Activated naive CD4-positive, alpha-beta T cell treated with anti-CD3 and anti-CD28 coated beads, Interleukin-2, amount 10 ng/mL, durations not matched to agents 7 days and 5 days (primary cell): ENCODE measurements around the gene IQCC.
A peak's percentile ranks its signal among the peaks of the same experiment; 100 is the strongest.

Experiments
- CTCF ChIA-PET: fragments of 350-600 bp; sonication (Branson Sonifier 250); formaldehyde crosslinking; loops from one replicate; lab custom pipeline; 2021; ENCODE audit warnings: antibody characterized with exemption; lab: Charles Lee
- DNase-seq: peaks from one replicate; pipeline ENCODE4 v3.0.0-alpha.2; 2020
- H3K27ac Mint-ChIP-seq: one replicate; pipeline ENCODE4 v1.8.0; 2021; ENCODE audit warnings: mild to moderate bottlenecking, moderate library complexity, mixed read lengths
- H3K27me3 Mint-ChIP-seq: one replicate; pipeline ENCODE4 v1.8.0; 2021; ENCODE audit warnings: mild to moderate bottlenecking, mixed read lengths
- H3K36me3 Mint-ChIP-seq: one replicate; pipeline ENCODE4 v1.8.0; 2021; ENCODE audit warnings: mixed read lengths
- H3K4me1 Mint-ChIP-seq: one replicate; pipeline ENCODE4 v1.8.0; 2021; ENCODE audit warnings: mixed read lengths
- H3K4me3 Mint-ChIP-seq: one replicate; pipeline ENCODE4 v1.8.0; 2021; ENCODE audit warnings: mild to moderate bottlenecking, moderate library complexity, mixed read lengths
- H3K9me3 Mint-ChIP-seq: one replicate; pipeline ENCODE4 v1.8.0; 2021; ENCODE audit warnings: mixed read lengths

IQCC gene

GRCh38 chr1:32182060-32182459 is 23.4 kb upstream of the IQCC start:
- Mint-ChIP-seq H3K4me1 (peaks cover 64% of the 10 kb centered on the region), H3K36me3 (peaks cover 49% of the 10 kb centered on the region), H3K27ac (no peak overlapping the region), H3K9me3 (no peaks in the 10 kb centered on the region), H3K27me3 (peaks cover 4% of the 10 kb centered on the region), H3K4me3 (peak overlapping the region; percentile 52)
- no peak for DNase-seq
- CTCF ChIA-PET: interaction anchor here (1.5 kb wide), 1 partner anchor 191 kb away, joined by 3 read pairs; no protein-coding TSS in a partner anchor

- DNase-seq: no peak
- no peaks in the 10 kb centered on the region for H3K9me3 Mint-ChIP-seq
- peaks cover 61% of the 10 kb centered on the region for H3K4me1 Mint-ChIP-seq
- H3K27me3 Mint-ChIP-seq: peaks cover under 1% of the 10 kb centered on the region
- H3K36me3 Mint-ChIP-seq: peaks cover 65% of the 10 kb centered on the region
- no peak overlapping the region for H3K4me3 Mint-ChIP-seq
- CTCF ChIA-PET: interaction anchor here (0.7 to 1.2 kb wide), 2 partner anchors 12 to 31 kb away, joined by 3 to 5 read pairs; no protein-coding TSS in a partner anchor
- H3K27ac Mint-ChIP-seq: peak overlapping the region; percentile 25
Measured at GRCh38 chr1:32184650-32185049, 20.8 kb upstream of the IQCC start.

DNA sequence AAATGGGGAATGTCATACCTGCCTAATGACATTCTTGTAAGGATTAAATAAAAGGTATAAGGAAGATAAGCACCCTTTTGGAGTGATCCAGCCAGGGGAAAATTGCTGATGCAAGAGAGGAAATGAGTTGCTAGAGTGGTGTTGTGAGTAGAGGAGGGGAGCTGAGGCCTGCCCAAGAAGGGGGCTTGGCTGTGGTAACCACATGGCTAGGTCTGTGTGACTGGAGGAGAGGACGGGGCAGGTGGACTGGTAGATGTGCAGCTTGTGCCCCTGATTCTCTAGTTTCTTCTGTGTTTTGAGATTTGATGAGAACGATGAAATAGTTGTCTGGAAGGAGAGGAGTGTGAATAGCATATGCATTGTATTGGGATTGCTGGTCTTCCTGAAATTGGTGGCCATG is 19.4 kb upstream of the IQCC start:
- DNase-seq: no peak
- CTCF ChIA-PET: no interaction called here
- H3K9me3 Mint-ChIP-seq: no peaks in the 10 kb centered on the region
- H3K4me3 Mint-ChIP-seq: no peak overlapping the region
- peaks cover 64% of the 10 kb centered on the region for H3K36me3 Mint-ChIP-seq
- peak overlapping the region; percentile 82 for H3K27ac Mint-ChIP-seq
- peaks cover 50% of the 10 kb centered on the region for H3K4me1 Mint-ChIP-seq
- no peaks in the 10 kb centered on the region for H3K27me3 Mint-ChIP-seq

DNA sequence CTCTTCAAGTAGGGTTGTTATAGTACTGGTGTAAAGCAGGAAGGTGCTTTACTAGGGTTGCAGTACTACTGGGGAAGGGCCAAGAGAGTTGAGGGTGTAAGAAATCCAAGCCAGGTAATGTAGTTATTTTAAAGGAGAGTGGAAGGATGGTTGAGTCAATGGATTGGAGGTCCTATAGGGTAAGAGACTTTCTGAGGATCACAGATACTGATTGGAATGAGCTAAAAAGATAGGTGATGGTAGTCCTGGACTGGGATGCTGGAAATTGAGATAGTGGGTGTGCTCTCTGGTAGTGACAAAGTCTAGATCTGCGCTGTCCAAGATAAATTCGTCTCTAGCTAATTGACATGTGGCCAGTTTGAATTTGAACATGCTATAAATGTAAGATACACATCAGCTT is 19.0 kb upstream of the IQCC start:
- Mint-ChIP-seq H3K27ac (peak overlapping the region; percentile 82), H3K36me3 (peaks cover 64% of the 10 kb centered on the region), H3K9me3 (no peaks in the 10 kb centered on the region), H3K4me1 (peaks cover 48% of the 10 kb centered on the region), H3K27me3 (no peaks in the 10 kb centered on the region), H3K4me3 (no peak overlapping the region)
- DNase-seq: no peak
- CTCF ChIA-PET: no interaction called here

- no peak overlapping the region for H3K4me3 Mint-ChIP-seq
- H3K9me3 Mint-ChIP-seq: no peaks in the 10 kb centered on the region
- DNase-seq: no peak
- H3K27me3 Mint-ChIP-seq: no peaks in the 10 kb centered on the region
- H3K27ac Mint-ChIP-seq: no peak overlapping the region
- CTCF ChIA-PET: no interaction called here
- H3K36me3 Mint-ChIP-seq: peaks cover 68% of the 10 kb centered on the region
- peaks cover 39% of the 10 kb centered on the region for H3K4me1 Mint-ChIP-seq
Measured at GRCh38 chr1:32187850-32188249, 17.6 kb upstream of the IQCC start.

DNA sequence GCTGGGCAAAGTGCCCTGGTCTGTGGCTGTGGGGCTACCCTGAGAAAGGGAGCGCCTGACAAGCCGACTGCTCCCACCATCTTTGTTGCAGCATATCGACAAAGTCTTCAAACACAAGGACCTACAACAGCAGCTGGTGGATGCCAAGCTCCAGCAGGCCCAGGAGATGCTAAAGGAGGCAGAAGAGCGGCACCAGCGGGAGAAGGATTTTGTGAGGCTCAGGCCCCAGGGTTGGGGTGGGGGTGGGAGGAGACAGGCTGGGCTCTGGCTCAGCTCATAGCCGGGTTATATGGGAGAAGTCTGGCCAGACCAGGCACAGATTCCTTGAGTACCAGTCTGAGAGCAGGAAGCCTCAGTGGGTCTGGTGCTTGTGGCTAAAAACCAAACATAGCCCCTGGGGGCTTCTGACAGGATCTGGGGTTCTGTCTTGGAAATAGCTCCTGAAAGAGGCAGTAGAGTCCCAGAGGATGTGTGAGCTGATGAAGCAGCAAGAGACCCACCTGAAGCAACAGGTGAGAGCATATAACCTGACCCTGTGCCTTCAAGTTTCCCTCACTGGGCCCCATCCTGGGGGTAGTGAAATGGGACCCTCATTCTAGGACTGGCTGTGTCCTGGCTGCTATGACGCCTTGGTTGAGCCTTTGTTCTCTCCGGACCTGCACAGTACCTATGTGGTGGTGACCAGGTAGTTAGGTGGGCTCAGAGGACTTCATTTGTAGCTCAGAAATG is 13.1 kb upstream of the IQCC start:
- Mint-ChIP-seq H3K27me3 (no peaks in the 10 kb centered on the region), H3K27ac (no peak overlapping the region), H3K9me3 (no peaks in the 10 kb centered on the region), H3K4me1 (peaks cover 50% of the 10 kb centered on the region), H3K36me3 (peaks cover 82% of the 10 kb centered on the region), H3K4me3 (no peak overlapping the region)
- no peak for DNase-seq
- CTCF ChIA-PET: interaction anchor here (0.6 to 0.9 kb wide), 2 partner anchors 181 to 227 kb away, joined by 3 to 4 read pairs; no protein-coding TSS in a partner anchor

GRCh38 chr1:32194984-32195383 is 10.5 kb upstream of the IQCC start:
- H3K9me3 Mint-ChIP-seq: no peaks in the 10 kb centered on the region
- CTCF ChIA-PET: interaction anchor here (0.8 to 2.1 kb wide), 2 partner anchors 21 to 86 kb away, joined by 3 to 10 read pairs; partner anchors contain the start of gene KPNA6
- no peaks in the 10 kb centered on the region for H3K27me3 Mint-ChIP-seq
- peaks cover 68% of the 10 kb centered on the region for H3K4me1 Mint-ChIP-seq
- H3K27ac Mint-ChIP-seq: peak overlapping the region; percentile 58
- no peak overlapping the region for H3K4me3 Mint-ChIP-seq
- no peak for DNase-seq
- H3K36me3 Mint-ChIP-seq: peaks cover 78% of the 10 kb centered on the region

GRCh38 chr1:32195531-32195930 is 9.9 kb upstream of the IQCC start:
- no peaks in the 10 kb centered on the region for H3K27me3 Mint-ChIP-seq
- H3K4me1 Mint-ChIP-seq: peaks cover 73% of the 10 kb centered on the region
- H3K9me3 Mint-ChIP-seq: no peaks in the 10 kb centered on the region
- no peak overlapping the region for H3K4me3 Mint-ChIP-seq
- peaks cover 73% of the 10 kb centered on the region for H3K36me3 Mint-ChIP-seq
- no peak for DNase-seq
- no peak overlapping the region for H3K27ac Mint-ChIP-seq
- CTCF ChIA-PET: interaction anchor here (0.8 to 2.1 kb wide), 3 partner anchors 15 to 87 kb away, joined by 3 to 10 read pairs (median 3); partner anchors contain the start of gene KPNA6

DNA sequence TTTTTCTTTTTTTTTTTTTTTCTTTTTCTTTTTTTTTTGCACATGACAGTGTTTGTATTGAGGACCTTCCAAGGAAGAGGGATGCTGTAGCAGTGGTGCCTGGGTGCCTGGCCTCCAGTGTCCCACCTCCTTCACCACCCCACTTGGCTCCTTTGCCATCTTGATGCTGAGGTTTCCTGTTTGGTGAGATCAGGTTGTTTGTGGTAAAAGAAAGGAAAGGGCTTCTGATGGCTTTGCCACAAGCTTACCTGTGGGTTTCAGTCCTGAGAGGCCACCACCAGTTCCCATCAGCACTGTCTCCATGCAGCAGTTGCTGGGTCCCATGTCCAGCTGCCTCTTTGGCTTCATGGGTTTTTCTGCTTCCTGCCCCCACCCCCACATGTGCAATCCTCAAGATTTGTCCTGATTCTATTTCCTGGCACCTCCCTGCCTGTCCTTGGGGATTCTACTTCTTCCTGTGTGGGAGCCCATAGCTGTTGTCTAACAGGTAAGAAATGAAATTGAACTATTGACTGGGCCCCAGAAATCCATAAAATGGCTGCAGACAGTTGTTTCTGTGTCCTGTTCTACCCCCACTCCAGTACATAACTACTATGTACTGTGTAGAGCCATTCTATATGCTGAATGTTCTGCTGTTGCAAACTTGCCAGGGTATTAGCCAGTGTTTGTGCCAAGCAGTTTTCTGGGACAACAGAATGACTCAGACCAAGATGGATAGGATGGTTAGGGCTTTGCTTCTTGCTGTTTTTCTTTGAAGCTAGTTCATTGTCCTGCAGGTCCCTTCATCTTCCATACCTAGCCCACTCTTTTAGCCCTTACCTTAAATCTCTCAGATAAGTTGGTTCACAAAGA is 9.3 kb upstream of the IQCC start:
- no peaks in the 10 kb centered on the region for H3K9me3 Mint-ChIP-seq
- no peaks in the 10 kb centered on the region for H3K27me3 Mint-ChIP-seq
- peak; percentile 50 for DNase-seq
- H3K4me3 Mint-ChIP-seq: peak overlapping the region; percentile 9
- CTCF ChIA-PET: interaction anchor here (0.9 to 2.1 kb wide), 3 partner anchors 12 to 20 kb away, joined by 3 to 10 read pairs (median 3); no protein-coding TSS in a partner anchor
- H3K36me3 Mint-ChIP-seq: peaks cover 69% of the 10 kb centered on the region
- H3K27ac Mint-ChIP-seq: peak overlapping the region; percentile 3
- H3K4me1 Mint-ChIP-seq: peaks cover 73% of the 10 kb centered on the region

- Mint-ChIP-seq H3K4me1 (peaks cover 78% of the 10 kb centered on the region), H3K9me3 (no peaks in the 10 kb centered on the region), H3K4me3 (no peak overlapping the region), H3K27me3 (no peaks in the 10 kb centered on the region), H3K27ac (peak overlapping the region; percentile 70), H3K36me3 (peaks cover 66% of the 10 kb centered on the region)
- CTCF ChIA-PET: interaction anchor here (0.9 to 2.1 kb wide), 2 partner anchors 13 to 19 kb away, joined by 3 to 10 read pairs; no protein-coding TSS in a partner anchor
- DNase-seq: no peak
Measured at GRCh38 chr1:32197074-32197473, 8.4 kb upstream of the IQCC start.

- no peaks in the 10 kb centered on the region for H3K27me3 Mint-ChIP-seq
- H3K4me1 Mint-ChIP-seq: peaks cover 83% of the 10 kb centered on the region
- CTCF ChIA-PET: interaction anchor here (1.0 kb wide), 1 partner anchor 18 kb away, joined by 4 read pairs; no protein-coding TSS in a partner anchor
- H3K4me3 Mint-ChIP-seq: no peak overlapping the region
- H3K36me3 Mint-ChIP-seq: peaks cover 60% of the 10 kb centered on the region
- DNase-seq: no peak
- no peak overlapping the region for H3K27ac Mint-ChIP-seq
- H3K9me3 Mint-ChIP-seq: no peaks in the 10 kb centered on the region
Measured at GRCh38 chr1:32197837-32198236, 7.6 kb upstream of the IQCC start.

DNA sequence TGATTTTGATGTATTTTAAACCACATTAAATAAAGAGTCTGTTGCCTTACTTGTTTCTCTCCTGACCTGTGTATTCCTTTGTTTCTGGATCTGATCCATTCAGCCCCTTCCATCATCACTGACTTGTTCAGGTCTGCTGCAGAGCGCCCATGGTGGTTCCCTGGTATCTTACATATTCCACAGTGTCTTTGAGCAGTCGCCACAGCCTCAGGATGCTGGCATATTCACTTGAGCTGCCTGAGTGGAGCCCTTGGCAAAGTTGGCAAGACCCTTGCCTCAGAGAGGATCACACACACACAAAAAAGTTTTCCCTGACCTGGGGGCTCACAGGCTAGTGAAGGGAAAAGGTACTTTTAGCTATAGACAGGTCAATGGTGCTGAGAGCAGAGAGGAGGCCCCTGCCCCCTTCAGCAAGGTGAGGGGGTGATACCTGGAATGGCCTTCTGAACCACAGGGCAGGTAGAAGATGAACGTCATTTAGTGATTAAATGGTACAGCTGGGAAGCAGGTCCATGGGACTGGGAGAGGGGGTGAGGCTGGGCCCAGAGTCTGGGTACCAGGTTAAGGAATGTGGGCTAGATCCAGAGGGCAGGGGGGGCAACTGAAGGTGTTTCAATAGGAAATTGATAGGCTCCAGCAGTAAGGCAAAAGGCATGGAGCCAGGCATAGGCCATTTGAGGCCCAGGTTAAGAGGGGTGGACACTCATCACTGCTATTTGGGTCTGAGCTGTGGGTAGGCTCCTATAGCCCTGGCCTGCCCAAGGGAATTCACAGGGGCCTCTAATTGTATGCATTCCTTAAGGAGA is 7.0 kb upstream of the IQCC start:
- Mint-ChIP-seq H3K36me3 (peaks cover 57% of the 10 kb centered on the region), H3K4me1 (peaks cover 83% of the 10 kb centered on the region), H3K27ac (no peak overlapping the region), H3K27me3 (no peaks in the 10 kb centered on the region), H3K4me3 (peak overlapping the region; percentile 20), H3K9me3 (no peaks in the 10 kb centered on the region)
- CTCF ChIA-PET: interaction anchor here (1.0 to 1.9 kb wide), 2 partner anchors 17 to 18 kb away, joined by 4 read pairs; no protein-coding TSS in a partner anchor
- DNase-seq: no peak

GRCh38 chr1:32199043-32199716 is 6.3 kb upstream of the IQCC start:
- CTCF ChIA-PET: interaction anchor here (0.6 to 1.9 kb wide), 2 partner anchors 19 to 122 kb away, joined by 3 to 4 read pairs; no protein-coding TSS in a partner anchor
- Mint-ChIP-seq H3K27me3 (no peaks in the 10 kb centered on the region), H3K4me1 (peaks cover 85% of the 10 kb centered on the region), H3K27ac (no peak overlapping the region), H3K36me3 (peaks cover 59% of the 10 kb centered on the region), H3K4me3 (no peak overlapping the region), H3K9me3 (no peaks in the 10 kb centered on the region)
- DNase-seq: no peak
